Stimulated activated CD8-positive, alpha-beta memory T cell treated with anti-CD3 and anti-CD28 coated beads, Interleukin-4, amount 100 ng/mL, for 24 hours (primary cell): Measurements from ENCODE around the gene DHRS3.
A peak's percentile ranks its signal among the peaks of the same experiment; 100 is the strongest.
"Not testable (repeated sequence)": the region's sequence is repeated elsewhere in the genome, so short reads cannot be mapped to it uniquely, and the experiment has no call there.

ENCODE experiments used
- DNase-seq: peaks from one replicate; pipeline ENCODE4 v3.0.0-alpha.2; 2020; ENCODE audit warnings: low read depth

Gene DHRS3

GRCh38 chr1:12539320-12539704, 78.7 kb downstream of the DHRS3 start:
- no peak for DNase-seq

GRCh38 chr1:12538536-12538935, 79.5 kb downstream of the DHRS3 start:
- not testable (repeated sequence) for DNase-seq

GRCh38 chr1:12537906-12538461, 80.0 kb downstream of the DHRS3 start:
- DNase-seq: no peak

GRCh38 chr1:12537294-12537693, 80.7 kb downstream of the DHRS3 start:
- DNase-seq: no peak

- no peak for DNase-seq
Observed at GRCh38 chr1:12536023-12536639, 81.9 kb downstream of the DHRS3 start.

GRCh38 chr1:12532405-12533315, 85.3 kb downstream of the DHRS3 start:
- DNase-seq: no peak

- no peak for DNase-seq
Observed at GRCh38 chr1:12531179-12531499, 86.9 kb downstream of the DHRS3 start.

GRCh38 chr1:12530462-12531178, 87.4 kb downstream of the DHRS3 start:
- DNase-seq: no peak

GRCh38 chr1:12529640-12530174, 88.3 kb downstream of the DHRS3 start:
- DNase-seq: no peak

GRCh38 chr1:12528021-12528852, 89.8 kb downstream of the DHRS3 start:
- no peak for DNase-seq

GRCh38 chr1:12527564-12527963, 90.4 kb downstream of the DHRS3 start:
- no peak for DNase-seq

- no peak for DNase-seq
Observed at GRCh38 chr1:12525311-12526181, 92.5 kb downstream of the DHRS3 start.

GRCh38 chr1:12524266-12524665, 93.7 kb downstream of the DHRS3 start:
- DNase-seq: no peak

- DNase-seq: not testable (repeated sequence)
Observed at GRCh38 chr1:12522780-12523179, 95.2 kb downstream of the DHRS3 start.

- no peak for DNase-seq
Observed at GRCh38 chr1:12521096-12521495, 96.9 kb downstream of the DHRS3 start.

GRCh38 chr1:12519693-12520364, 98.2 kb downstream of the DHRS3 start:
- DNase-seq: no peak

GRCh38 chr1:12518931-12519692, 98.9 kb downstream of the DHRS3 start:
- DNase-seq: peak; percentile 45
